H1 (cell line): Measurements from ENCODE around the gene ACBD6. TPM values are rescaled to one million over a fixed set of nuclear protein-coding genes. Genes with fewer than 3 reads are reported as not detected.

Experiments
- CTCF ChIA-PET: fragments of 300-600 bp; sonication (Branson Sonifier 250); formaldehyde crosslinking; loops from one replicate; lab custom pipeline; 2021; ENCODE audit not compliant: partially characterized antibody; lab: Charles Lee
- POLR2A ChIA-PET: fragments of 300-600 bp; sonication (Branson Sonifier 250); formaldehyde crosslinking; loops from one replicate; lab custom pipeline; 2021; ENCODE audit warnings: inconsistent platforms; ENCODE audit not compliant: partially characterized antibody; lab: Charles Lee
- DNase-seq, 2 experiments: peaks; one replicate each; pipeline versions ENCODE4 v3.0.0 to v3.0.0-alpha.2; 2010 to 2022; ENCODE audit warnings: low spot score in 2 of 2, low read depth in 1 of 2, mixed read lengths in 1 of 2
- FAIRE-seq: peaks from 2 replicates; lab custom pipeline; 2011; peaks lifted over from hg19 to GRCh38; lab: Jason Lieb, UNC
- H2AFZ ChIP-seq: 2 replicates; pipeline ENCODE4 v1.8.1; 2012; ENCODE audit warnings: low read length, inconsistent platforms
- H2AK5ac ChIP-seq: 2 replicates; pipeline ENCODE4 v1.6.1; 2013; ENCODE audit warnings: low read depth, low read length
- H2BK120ac ChIP-seq: replicated peaks from 2 replicates; pipeline ENCODE3; 2013; ENCODE audit warnings: low read depth, low read length, inconsistent platforms
- H2BK12ac ChIP-seq: 2 replicates; pipeline ENCODE4 v1.6.1; 2013; ENCODE audit warnings: low read depth, low read length
- H2BK15ac ChIP-seq: 2 replicates; pipeline ENCODE4 v1.6.1; 2013; ENCODE audit warnings: low read length
- H2BK20ac ChIP-seq: 2 replicates; pipeline ENCODE4 v1.6.1; 2013; ENCODE audit warnings: low read length
- H2BK5ac ChIP-seq: 2 replicates; pipeline ENCODE4 v1.6.1; 2013; ENCODE audit warnings: low read depth, low read length
- H3K14ac ChIP-seq: 2 replicates; pipeline ENCODE4 v1.6.1; 2013; ENCODE audit warnings: inconsistent platforms; ENCODE audit not compliant: insufficient read length
- H3K18ac ChIP-seq: 2 replicates; pipeline ENCODE4 v1.6.1; 2013; ENCODE audit warnings: low read length; ENCODE audit errors: extremely low read depth
- H3K23ac ChIP-seq: 2 replicates; pipeline ENCODE4 v1.6.1; 2013; ENCODE audit warnings: inconsistent platforms; ENCODE audit not compliant: insufficient read length
- H3K23me2 ChIP-seq: 2 replicates; pipeline ENCODE4 v1.6.1; 2013; ENCODE audit warnings: low read depth, low read length
- H3K27ac ChIP-seq: 2 replicates; pipeline ENCODE4 v1.6.1; 2011; ENCODE audit warnings: low read depth, low read length, inconsistent platforms
- H3K27me3 ChIP-seq, 4 experiments: replicated peaks in 1 of 4; 1 replicate in 1 of 4; 2 replicates in 3 of 4; pipeline versions ENCODE4 v1.6.1 to v1.8.1; 2011 to 2013; ENCODE audit warnings: low read length in 3 of 4, mild to moderate bottlenecking in 3 of 4, inconsistent platforms in 2 of 4, mixed read lengths in 2 of 4, moderate library complexity in 1 of 4; ENCODE audit not compliant: control insufficient read depth in 3 of 4, insufficient read depth in 3 of 4; ENCODE audit errors: extremely low read depth in 1 of 4
- H3K36me3 ChIP-seq, 4 experiments: 2 replicates each; pipeline versions ENCODE4 v1.6.1 to v1.8.1; 2011 to 2013; ENCODE audit warnings: mild to moderate bottlenecking in 4 of 4, low read length in 3 of 4, moderate library complexity in 2 of 4, control low read depth in 1 of 4, inconsistent platforms in 1 of 4; ENCODE audit not compliant: insufficient read depth in 4 of 4, control insufficient read depth in 2 of 4
- H3K4ac ChIP-seq: replicated peaks from 2 replicates; pipeline ENCODE3; 2013; ENCODE audit warnings: low read length, low read depth, mixed read lengths, inconsistent platforms; ENCODE audit not compliant: insufficient read length
- H3K4me1 ChIP-seq, 4 experiments: replicated peaks in 1 of 4; 1 replicate in 1 of 4; 2 replicates in 3 of 4; pipeline versions ENCODE4 v1.6.1 to v1.8.1; 2011 to 2013; ENCODE audit warnings: low read length in 3 of 4, inconsistent platforms in 2 of 4, mixed read lengths in 1 of 4; ENCODE audit not compliant: insufficient read depth in 4 of 4, control insufficient read depth in 3 of 4
- H3K4me2 ChIP-seq, 2 experiments: 2 replicates each; pipeline versions ENCODE4 v1.6.1 to v1.8.1; 2011 to 2013; ENCODE audit warnings: low read depth in 2 of 2, low read length in 2 of 2, control low read depth in 1 of 2, inconsistent platforms in 1 of 2, mild to moderate bottlenecking in 1 of 2; ENCODE audit not compliant: insufficient read depth in 1 of 2
- H3K4me3 ChIP-seq, 4 experiments: fragments of 200-600, 300-600 bp in 1 of 4; sonication (generic), shearing (Covaris generic), sonication (Bioruptor Twin) in 1 of 4; 2 replicates each; pipeline versions ENCODE4 v1.5.1 to v1.8.1; 2011 to 2016; ENCODE audit warnings: low read length in 4 of 4, low read depth in 3 of 4, control low read depth in 2 of 4, inconsistent platforms in 2 of 4, mild to moderate bottlenecking in 2 of 4, mixed read lengths in 1 of 4, moderate library complexity in 1 of 4; ENCODE audit not compliant: insufficient read depth in 2 of 4; ENCODE audit errors: extremely low read depth in 1 of 4
- H3K56ac ChIP-seq: replicated peaks from 2 replicates; pipeline ENCODE3; 2013; ENCODE audit warnings: low read depth, mild to moderate bottlenecking, mixed read lengths, low read length, inconsistent platforms; ENCODE audit not compliant: insufficient read length
- H3K79me1 ChIP-seq: 2 replicates; pipeline ENCODE4 v1.6.1; 2013; ENCODE audit warnings: low read depth, low read length, control low read depth
- H3K79me2 ChIP-seq, 2 experiments: 2 replicates each; pipeline versions ENCODE4 v1.6.1 to v1.8.1; 2012 to 2013; ENCODE audit warnings: low read length in 2 of 2, mild to moderate bottlenecking in 2 of 2, inconsistent platforms in 1 of 2; ENCODE audit not compliant: insufficient read depth in 2 of 2, control insufficient read depth in 1 of 2
- H3K9ac ChIP-seq, 4 experiments: replicated peaks in 1 of 4; 1 replicate in 1 of 4; 2 replicates in 3 of 4; pipeline versions ENCODE4 v1.6.1 to v1.8.1; 2011 to 2013; ENCODE audit warnings: low read depth in 3 of 4, low read length in 3 of 4, control low read depth in 2 of 4, mild to moderate bottlenecking in 2 of 4, moderate library complexity in 2 of 4, inconsistent platforms in 1 of 4; ENCODE audit errors: extremely low read depth in 1 of 4
- H3K9me3 ChIP-seq, 2 experiments: 2 replicates each; pipeline versions ENCODE4 v1.6.1 to v1.8.1; 2012 to 2013; ENCODE audit warnings: mild to moderate bottlenecking in 2 of 2, moderate library complexity in 2 of 2, control low read depth in 1 of 2, inconsistent platforms in 1 of 2, low read depth in 1 of 2, low read length in 1 of 2, mixed read lengths in 1 of 2; ENCODE audit not compliant: insufficient read depth in 2 of 2
- H4K20me1 ChIP-seq, 2 experiments: replicated peaks in 1 of 2; 2 replicates each; pipeline versions ENCODE3 to v1.8.1; 2011 to 2013; ENCODE audit warnings: inconsistent platforms in 2 of 2, low read length in 2 of 2, mild to moderate bottlenecking in 1 of 2; ENCODE audit not compliant: insufficient read depth in 2 of 2, control insufficient read depth in 1 of 2
- H4K5ac ChIP-seq: 2 replicates; pipeline ENCODE4 v1.6.1; 2013; ENCODE audit warnings: low read length, low read depth, mixed read lengths, inconsistent platforms; ENCODE audit not compliant: insufficient read length
- H4K8ac ChIP-seq: 2 replicates; pipeline ENCODE4 v1.8.0; 2013; ENCODE audit warnings: mild to moderate bottlenecking, moderate library complexity, low read length, inconsistent platforms; ENCODE audit not compliant: insufficient read depth; ENCODE audit errors: extremely low read depth
- H4K91ac ChIP-seq: replicated peaks from 2 replicates; pipeline ENCODE3; 2013; ENCODE audit warnings: low read length, mixed read lengths, inconsistent platforms; ENCODE audit not compliant: insufficient read length
- KDM5A ChIP-seq: fragments of 200-600 bp; IDR thresholded peaks from 2 replicates; pipeline ENCODE4 v1.7.1; 2012; ENCODE audit warnings: mild to moderate bottlenecking, low read length, inconsistent platforms, mixed read lengths
- WGBS, 2 experiments: shearing (Covaris generic) in 1 of 2; methylation state at CpG; one replicate each; pipeline versions ENCODE4 v1.1.6 to v1.1.7; 2013 to 2015; ENCODE audit warnings: low lambda C conversion rate in 2 of 2, mixed read lengths in 2 of 2, inconsistent platforms in 1 of 2, low coverage in 1 of 2, missing lambda C conversion rate in 1 of 2; ENCODE audit not compliant: insufficient replicate concordance in 2 of 2, insufficient coverage in 1 of 2, insufficient read length in 1 of 2; ENCODE audit errors: extremely low coverage in 1 of 2, missing lambda C conversion rate in 1 of 2; 5-methylcytosine and 5-hydroxymethylcytosine counted together
- polyA plus RNA-seq, 7 experiments: library from polyadenylated mRNA; depleted of rRNA in 3 of 7; stranded (reverse) in 5 of 7; unstranded in 2 of 7; fragments of >200 nt in 5 of 7; fragments of 200-250 nt in 2 of 7; gene quantifications; 1 replicate in 5 of 7; 2 replicates in 1 of 7; 4 replicates in 1 of 7; pipeline versions ENCODE4 v1.2.1 to v1.2.3, GENCODE V29; 2011 to 2013; ENCODE audit warnings: missing spikeins in 2 of 7, mixed read lengths in 2 of 7
- total RNA-seq: library from RNA; stranded (reverse); fragmentation: NEBNext Ultra II Directional; extraction: Animal tissue kit (Norgen Biotek cat#: 25700); gene quantifications from 2 replicates; pipeline ENCODE4 v1.2.1, GENCODE V29; 2021

Gene ACBD6
- total and polyA plus RNA-seq, 2 of the 8 experiments (the other 6 are each of a cell fraction or from before 2014, with no cell fraction given), result 52.0 to 67.7 TPM

- H3K27ac ChIP-seq, result no peak overlapping the region
- no peak for FAIRE-seq
- H3K4me2 ChIP-seq, result peak overlapping the region in 1 of 2 experiments; percentile 37; a peak in 1 of 4 replicates
Measured at GRCh38 chr1:180424848-180425457, 77.4 kb downstream of the ACBD6 start.

More at GRCh38 chr1:180424848-180425457, 77.4 kb downstream of the ACBD6 start:
- DNase-seq, result no peak
- H2BK15ac ChIP-seq, result no peak overlapping the region
- H3K9me3 ChIP-seq, result no peaks in the 10 kb centered on the region
- no peak for TF ChIP-seq KDM5A
- H2BK20ac ChIP-seq, result no peak overlapping the region
- H3K9ac ChIP-seq, result no peak overlapping the region
- H2BK120ac ChIP-seq, result no peak overlapping the region
- no peak overlapping the region for H3K56ac ChIP-seq
- 89% methylated on average over 3 of the region's 3 CpGs; no CpG with 5 or more reads in 1 of the 2 experiments for WGBS, 2 experiments
- no peak overlapping the region for H3K4me3 ChIP-seq
- H2BK5ac ChIP-seq, result no peak overlapping the region
- ChIA-PET CTCF (interaction anchor here (0.6 to 2.6 kb wide), 5 partner anchors 9 to 260 kb away, joined by 3 to 14 read pairs (median 4); no protein-coding TSS in a partner anchor), POLR2A (no interaction called here)
- H3K27me3 ChIP-seq, result no peaks in the 10 kb centered on the region
- H3K14ac ChIP-seq, result no peak overlapping the region
- no peak overlapping the region for H3K4ac ChIP-seq
- H3K79me1 ChIP-seq, result no peaks in the 10 kb centered on the region
- no peak overlapping the region for H4K91ac ChIP-seq
- no peak overlapping the region for H2AFZ ChIP-seq
- peaks cover 0 to 13% (median 6%) of the 10 kb centered on the region in 4 experiments; a peak in 5 of 7 replicates for H3K4me1 ChIP-seq
- H3K23me2 ChIP-seq, result no peaks in the 10 kb centered on the region
- no peaks in the 10 kb centered on the region; a peak in 1 of 8 replicates for H3K36me3 ChIP-seq
- H2AK5ac ChIP-seq, result no peak overlapping the region
- no peak overlapping the region for H4K5ac ChIP-seq
- H2BK12ac ChIP-seq, result no peak overlapping the region
- 0 out of 4 replicates have a peak, but pooled peaks cover 0 to 2% of the 10 kb centered on the region in 2 experiments for H3K79me2 ChIP-seq
- H3K18ac ChIP-seq, result no peak overlapping the region
- H4K8ac ChIP-seq, result no peak overlapping the region
- H4K20me1 ChIP-seq, result no peaks in the 10 kb centered on the region
- no peak overlapping the region for H3K23ac ChIP-seq
